GM18508 (cell line): ENCODE results near the gene GOLPH3.
"Not testable (repeated sequence)": the region's sequence is repeated elsewhere in the genome, so short reads cannot be mapped to it uniquely, and the experiment has no call there.

ENCODE experiments used
- ATAC-seq: cut with Tn5 transposase; IDR thresholded peaks from one replicate; pipeline ENCODE4 v1.9.1; 2021; ENCODE audit warnings: moderate number of reproducible peaks; ENCODE audit not compliant: insufficient read depth, unreplicated experiment

Gene GOLPH3

DNA sequence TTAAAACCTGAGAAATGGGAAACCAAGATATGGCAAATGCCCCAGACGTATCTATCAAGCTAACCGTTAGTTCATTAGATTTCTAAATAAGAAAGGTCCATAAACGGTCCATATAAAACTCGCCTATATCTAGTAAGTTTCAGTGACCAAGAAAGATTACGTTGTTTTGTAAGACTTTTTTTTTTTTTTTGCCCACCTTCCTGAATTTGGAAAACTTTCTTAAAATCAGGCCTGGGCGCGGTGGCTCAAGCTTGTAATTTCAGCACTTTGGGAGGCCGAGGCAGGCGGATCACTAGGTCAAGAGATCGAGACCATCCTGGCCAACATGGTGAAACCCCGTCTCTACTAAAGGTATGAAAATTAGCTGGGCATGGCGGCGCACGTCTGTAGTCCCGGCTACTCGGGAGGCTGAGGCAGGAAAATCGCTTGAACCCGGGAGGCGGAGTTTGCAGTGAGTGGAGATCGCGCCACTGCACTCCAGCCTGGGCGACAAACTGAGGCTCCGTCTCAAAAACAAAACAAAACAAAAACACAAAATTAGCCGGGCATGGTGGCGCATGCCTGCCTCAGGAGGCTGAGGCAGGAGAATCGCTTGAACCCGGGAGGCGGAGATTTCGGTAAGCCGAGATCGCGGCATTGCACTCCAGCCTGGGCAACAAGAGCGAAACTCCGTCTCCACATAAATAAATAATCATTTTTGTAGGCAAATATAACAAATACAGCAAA, 1.8 kb downstream of the GOLPH3 start:
- ATAC-seq: not testable (repeated sequence)

DNA sequence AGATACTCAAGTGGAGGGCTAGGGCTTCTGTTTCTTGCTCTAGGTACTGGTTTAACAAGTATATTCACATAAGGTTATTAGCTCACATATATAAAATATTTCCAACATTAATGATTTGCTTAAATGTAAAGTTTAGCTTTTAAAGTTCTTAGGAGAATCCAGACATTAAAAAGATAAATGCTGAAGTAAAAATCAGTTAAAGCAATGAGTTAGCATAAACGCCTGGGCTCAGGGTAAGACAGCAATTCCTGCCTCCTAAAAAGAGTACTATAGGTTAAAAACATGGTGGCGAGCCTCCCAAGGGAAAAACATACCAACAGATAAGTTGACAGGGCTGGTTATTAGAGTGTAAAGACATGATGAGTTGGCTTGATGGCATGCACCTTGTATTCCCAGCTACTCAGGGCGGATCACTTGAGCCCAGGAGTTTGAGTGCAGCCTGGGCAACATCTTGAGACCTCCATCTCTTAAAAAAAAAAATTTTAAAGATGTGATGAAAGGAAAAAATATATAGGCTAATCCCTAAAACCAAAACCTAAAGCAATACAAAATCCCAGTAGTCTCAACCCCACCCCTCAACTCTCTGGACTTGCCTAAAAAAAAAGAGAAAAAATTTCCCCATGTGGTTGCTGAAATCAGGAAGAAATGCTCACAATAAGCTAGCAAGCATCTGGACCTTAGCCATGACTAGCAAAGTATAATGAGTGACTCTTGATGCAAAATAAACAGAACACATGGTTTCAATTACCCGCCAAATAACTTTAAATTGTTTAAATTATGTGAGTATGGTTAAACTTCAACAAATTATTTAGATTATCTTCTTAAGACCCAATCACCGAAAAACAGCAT, 3.6 kb downstream of the GOLPH3 start:
- ATAC-seq: no peak

DNA sequence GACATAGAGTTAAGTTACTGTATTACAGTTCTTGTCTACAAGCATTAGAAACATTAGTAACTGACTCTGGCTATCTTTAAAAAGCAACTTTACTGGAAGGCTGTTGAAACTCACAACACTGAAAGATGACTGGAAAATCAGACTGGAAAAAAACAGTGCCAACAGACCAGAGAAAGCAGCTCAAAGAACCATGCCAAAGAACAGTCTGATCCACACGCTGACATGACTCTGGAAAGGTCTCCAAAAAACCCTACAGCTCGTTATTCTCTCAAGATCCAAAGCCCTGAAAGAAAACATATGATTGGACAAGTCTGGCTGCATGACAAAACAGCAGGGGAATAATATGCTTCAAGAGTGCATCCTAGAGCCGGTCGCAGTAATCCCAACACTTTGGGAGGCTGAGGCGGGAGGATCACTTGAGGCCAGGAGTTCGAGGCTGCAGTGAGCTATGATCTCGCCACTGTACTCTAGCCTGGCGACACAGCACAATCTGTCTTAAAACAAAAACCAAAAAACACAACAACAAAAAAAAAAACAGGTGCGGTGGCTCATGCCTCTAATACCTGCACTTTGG, 5.6 kb downstream of the GOLPH3 start:
- ATAC-seq: no peak

DNA sequence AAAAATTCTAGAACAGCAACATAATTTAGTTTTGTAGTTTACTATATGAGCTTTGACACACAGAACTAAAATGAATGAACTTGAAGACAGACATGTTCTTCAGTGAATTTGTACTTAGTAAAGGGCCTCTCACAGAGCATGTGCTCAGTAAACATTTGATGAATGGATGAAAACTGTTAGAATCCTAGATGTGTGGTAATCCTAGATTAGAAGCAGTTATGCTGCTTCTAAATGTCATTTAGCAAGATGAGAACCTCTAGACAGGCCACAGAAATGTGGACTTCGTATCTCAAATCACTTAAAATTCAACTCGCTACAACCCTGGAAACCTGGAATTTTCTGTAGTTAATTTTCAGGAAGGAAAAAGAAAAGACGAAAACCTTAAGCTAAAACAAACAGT, 8.5 kb downstream of the GOLPH3 start:
- ATAC-seq: no peak

DNA sequence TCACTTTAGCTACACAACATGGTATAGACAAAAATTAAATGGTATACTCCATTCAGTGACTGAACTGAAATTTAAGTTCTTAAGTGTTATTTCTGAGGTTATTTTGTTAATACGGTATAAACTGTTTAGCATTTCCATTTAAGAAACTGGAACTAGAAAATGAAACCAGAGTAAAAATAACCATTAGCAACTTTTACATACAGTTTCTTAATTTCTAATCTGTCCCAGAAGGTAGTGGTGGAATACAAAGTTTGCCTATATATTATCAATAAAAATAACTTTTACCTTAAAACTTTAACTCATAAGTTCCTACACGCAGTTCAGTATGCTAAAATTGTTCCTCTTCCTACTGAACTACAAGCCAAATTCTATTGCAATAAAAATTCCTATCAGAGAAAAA, 10.3 kb downstream of the GOLPH3 start:
- no peak for ATAC-seq

DNA sequence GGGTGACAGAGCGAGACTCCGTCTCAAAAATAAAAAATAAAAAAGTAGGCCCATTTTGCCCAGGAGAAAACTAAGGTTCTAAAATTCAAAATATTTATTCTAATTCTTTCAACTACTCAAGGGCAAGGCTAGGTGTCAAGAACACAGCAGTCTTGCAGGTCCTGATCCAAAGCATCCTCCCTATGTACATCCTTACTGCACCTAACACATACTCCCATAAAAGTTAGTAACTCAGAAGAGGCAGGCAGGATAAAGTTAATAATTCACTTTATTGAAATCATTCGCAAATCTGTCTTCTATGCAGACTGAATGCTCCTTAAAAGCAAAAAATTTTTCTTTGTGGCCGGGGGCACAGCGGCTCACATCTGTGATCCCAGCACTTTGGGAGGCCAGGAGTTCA, 11.1 kb downstream of the GOLPH3 start:
- no peak for ATAC-seq

DNA sequence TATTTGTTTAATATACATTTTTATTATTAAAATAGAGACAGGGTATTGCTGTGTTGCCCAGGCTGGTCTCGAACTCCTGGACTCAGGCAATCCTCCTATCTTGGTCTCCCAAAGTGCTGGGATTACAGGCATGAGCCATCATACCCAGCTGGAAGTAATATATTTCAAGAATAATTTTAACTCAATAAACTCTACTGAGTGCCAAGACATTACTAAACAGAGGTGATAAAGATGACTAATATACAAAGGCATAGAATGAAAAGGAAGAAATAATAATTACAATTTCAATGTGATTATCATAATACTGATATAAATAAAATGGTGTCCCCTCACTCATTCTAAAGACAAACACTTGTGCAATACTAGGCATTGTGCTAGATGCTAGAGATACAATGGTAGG, 13.9 kb downstream of the GOLPH3 start:
- no peak for ATAC-seq

DNA sequence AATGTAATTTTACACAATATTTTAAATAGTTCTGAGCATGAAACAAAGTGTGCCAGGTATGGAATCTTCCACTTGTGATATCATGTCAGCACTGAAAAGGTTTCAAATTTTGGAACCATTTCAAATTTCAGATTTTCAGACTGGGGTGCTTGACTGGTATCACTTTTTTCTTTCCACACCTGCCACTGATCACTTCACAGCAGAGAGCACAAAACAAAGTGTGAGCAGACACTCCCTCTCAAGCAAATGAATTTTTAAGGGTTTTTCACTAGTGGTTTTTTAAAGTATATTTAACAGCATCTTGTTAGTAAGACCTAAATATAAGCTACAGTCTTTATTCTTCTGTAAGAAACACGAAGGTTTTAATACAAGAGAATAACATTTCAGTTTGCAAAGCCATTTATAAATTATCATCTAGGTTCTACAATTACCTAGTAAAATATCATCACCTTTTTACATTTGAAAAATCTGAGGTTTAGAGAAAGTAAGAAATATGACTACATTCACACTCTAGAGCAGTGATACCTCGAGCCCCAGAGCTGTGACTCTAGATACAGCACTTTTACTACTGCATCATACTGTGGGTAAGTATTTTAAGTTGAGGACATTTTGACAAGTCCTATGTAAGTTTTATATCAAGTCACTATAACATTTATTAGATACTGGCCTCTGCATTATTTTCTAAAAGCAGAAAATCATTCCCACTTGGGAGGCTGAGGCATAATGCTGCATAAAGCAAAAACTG, 14.6 kb downstream of the GOLPH3 start:
- ATAC-seq: no peak

DNA sequence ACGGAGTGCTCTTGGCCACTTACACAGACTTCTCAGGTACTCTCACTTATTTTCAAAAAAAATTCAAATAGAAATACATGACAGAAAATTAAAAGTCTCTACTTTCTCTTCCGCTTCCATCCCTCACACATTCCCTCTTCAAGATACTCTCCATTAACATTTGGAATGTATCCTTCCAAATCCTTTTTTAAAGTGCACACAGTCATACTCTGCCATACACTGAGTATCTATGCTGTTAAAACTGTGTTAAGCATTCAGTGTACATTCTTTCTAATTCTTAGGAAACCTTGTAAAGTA, 15.5 kb downstream of the GOLPH3 start:
- no peak for ATAC-seq

DNA sequence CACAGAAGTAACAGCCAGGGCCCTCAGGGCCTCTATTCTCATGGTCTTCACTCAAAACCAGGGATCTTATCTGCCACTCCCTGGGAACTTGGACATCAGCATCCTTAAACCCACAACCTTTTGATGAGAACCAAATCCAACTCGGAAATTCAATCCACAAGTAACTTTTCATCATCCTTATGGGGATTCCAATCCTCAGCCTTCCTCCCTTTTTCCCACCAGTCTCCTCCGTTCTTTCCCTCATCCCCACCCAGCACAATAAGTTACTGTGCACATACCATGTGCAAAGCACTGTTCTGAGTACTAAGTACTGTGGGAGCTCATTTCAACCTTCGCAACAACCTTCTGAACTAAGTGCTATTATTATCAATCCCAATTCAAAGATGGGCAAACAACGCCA, 17.0 kb downstream of the GOLPH3 start:
- no peak for ATAC-seq

DNA sequence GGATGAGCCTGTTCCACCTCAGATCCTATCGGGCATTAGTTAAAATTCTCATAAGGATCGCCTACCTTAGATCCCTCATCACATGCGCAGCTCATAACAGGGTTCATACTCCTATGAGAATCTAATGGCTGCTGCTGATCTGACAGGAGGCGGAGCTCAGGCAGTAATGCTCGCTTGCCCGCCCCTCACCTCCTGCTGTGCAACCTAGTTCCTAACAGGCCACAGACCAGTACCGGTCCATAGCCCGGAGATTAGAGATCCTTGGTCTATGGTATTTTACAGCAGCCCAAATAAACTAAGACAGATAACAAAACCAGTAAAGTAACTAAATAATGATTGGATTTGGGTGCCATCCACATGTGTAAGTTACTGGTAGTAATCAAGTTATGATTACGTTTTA, 17.5 kb downstream of the GOLPH3 start:
- ATAC-seq: no peak

DNA sequence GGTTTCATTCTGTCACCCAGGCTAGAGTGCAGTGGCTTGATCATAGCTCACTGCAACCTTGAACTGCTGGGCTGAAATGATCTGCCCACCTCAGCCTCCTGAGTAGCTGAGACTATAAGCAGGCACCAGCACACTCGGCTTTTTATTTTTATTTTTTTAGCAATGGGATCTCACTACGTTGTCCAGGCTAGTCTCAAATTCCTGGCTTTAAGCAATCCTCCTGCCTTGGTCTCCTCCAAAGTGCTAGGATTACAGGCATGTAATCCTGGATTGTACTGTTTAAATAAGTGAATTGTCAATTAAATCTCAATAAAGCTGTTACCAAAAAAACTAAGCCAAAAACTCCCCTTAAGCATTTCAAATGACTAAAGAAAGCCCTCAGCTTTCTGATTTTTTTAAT, 18.9 kb downstream of the GOLPH3 start:
- no peak for ATAC-seq

DNA sequence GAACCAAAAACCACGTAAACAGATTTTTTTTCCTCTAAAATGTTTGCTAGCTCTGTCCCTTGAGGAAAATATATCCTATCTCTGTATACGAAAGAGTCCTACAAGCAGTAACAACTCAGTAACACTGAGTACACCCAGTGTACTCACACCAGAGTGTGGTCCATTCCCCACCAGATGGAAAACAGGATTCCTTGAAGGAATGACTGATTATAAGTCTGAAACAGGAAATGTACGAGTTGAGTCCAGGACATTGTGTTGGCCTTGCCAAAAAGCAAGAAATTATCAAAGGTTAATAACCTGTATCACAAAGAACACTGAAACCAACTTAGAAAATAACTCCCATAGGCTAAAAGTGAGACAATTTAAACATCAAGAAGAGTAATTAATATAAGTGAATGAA, 20.4 kb downstream of the GOLPH3 start:
- ATAC-seq: no peak

DNA sequence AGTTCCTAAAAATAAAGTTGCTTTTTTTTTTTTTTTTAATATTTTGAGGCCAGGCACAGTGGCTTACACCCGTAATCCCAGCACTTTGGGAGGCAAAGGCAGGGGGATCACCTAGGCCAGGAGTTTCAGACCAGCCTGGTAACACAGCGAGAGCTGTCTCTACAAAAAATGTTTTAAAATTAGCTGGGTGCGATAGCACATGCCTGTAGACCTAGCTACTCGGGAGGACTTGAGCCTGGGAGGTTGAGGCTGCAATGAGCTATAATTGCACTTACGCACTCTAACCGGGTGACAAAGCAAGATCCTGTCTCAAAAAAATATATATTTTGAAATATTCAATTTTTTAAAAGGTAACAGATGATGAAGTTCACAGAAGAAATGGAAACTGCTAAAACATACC, 22.9 kb downstream of the GOLPH3 start:
- ATAC-seq: no peak

DNA sequence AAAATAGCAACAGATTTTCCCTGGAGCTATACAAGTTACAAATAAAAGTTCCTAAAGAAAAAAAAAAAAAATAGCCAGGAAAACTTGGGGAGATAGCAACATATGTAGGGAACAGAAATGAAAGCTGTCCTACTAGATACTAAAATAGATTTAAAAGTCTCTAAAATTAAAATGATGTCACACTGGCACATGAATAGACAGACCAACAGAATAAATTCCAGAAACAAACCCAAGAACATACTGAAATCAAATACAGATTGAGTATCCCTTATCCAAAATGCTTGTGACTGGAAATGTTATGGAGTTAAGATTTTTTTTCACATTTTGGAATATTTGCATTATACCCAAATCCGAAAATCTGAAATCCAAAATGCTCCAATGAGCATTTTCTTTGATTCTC, 23.8 kb downstream of the GOLPH3 start:
- no peak for ATAC-seq

DNA sequence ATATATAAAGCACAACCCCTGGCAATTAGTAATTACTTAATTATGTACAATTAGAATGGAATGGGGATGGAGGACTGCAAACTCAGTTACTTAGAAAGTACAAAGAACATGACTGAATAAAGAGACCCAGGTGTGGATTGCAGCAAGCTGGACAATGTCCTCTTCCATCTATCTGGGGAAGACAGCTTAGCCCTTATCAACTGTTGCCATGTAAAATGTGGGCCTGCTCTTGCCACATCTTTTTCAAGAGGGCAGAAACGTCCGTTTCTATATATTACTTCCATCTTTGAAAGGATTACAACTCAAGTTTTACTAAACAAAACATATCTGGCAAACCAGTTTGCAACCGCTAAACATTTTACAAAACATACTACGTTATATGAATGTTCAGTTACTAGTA, 26.2 kb downstream of the GOLPH3 start:
- no peak for ATAC-seq

DNA sequence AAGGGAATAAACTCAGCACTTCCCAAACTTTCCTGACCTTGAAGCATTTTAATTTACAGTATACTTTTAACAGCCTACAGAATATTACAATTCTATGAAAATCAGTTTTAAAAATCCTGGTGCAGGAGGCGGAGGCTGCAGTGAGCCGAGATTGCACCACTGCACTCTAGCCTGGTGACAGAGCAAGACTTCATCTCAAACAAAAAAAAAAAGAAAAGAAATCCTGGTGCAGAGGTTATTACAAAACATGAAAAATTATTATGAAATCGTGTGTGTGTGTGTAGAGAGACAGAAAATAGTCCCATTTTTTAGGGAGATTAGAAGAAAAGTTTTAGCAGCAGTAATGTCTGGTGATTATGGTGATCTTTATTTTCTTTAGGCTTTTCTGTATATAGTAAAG, 26.9 kb downstream of the GOLPH3 start:
- ATAC-seq: no peak

DNA sequence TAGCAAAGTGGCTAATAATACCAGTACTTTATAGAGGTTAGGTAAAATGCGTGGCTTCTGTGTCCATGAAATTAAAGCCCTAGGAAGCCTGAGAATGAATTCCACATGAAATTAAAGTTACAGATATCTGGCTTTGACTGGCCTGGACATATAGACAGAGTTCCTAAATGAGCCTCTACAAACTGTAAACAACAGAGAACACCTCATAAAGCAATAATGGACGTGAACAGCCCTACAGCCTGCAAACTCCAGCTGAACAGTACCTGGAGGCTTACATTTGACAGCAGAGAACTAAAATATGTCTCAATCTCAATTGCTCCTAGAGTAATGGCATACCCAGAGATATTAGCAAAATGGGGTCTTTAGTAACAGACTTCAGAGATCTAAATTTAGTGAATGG, 28.7 kb downstream of the GOLPH3 start:
- no peak for ATAC-seq

DNA sequence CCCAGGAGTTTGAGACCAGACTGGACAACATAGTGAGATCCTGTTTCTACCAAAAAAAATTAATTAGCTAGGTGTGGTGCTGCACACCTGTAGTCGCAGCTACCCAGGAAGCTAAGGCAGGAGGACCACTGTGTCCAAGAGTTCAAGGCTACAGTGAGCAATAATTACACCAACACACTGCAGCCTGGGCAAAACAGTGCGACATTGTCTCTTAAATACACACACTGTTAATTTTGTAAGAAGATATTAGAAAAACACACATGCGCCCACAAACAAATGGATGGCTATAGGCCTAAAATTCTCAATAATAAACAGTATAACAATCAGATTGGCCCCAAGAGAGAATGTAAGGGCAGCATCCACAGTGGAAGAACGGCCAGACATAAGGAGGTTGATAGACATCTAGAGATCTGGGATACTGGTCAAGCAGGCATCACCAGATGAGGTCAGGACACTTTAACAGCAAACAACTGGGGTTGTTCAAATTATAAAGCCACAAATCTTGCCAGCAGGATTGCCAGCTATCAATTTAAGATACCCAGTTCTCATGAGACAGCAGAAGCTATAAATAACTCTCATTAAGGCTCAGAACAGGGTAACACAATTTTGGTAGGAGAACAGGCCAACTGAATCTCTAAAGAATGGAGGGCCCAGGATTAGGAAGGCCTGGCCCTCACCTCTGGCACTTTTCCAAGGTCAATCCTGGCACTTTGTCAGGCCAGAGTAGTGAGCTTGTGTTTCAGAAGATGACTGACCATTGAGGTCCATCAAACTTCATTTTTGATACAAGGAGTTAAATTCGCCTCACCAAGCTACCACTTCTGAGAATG, 29.5 kb downstream of the GOLPH3 start:
- no peak for ATAC-seq
